ELR (cell line): Measurements from ENCODE around the gene TRIP10.

Experiments
- DNase-seq: peaks from one replicate; pipeline ENCODE4 v3.0.0-alpha.2; 2015; ENCODE audit warnings: low read depth

The TRIP10 gene

DNA sequence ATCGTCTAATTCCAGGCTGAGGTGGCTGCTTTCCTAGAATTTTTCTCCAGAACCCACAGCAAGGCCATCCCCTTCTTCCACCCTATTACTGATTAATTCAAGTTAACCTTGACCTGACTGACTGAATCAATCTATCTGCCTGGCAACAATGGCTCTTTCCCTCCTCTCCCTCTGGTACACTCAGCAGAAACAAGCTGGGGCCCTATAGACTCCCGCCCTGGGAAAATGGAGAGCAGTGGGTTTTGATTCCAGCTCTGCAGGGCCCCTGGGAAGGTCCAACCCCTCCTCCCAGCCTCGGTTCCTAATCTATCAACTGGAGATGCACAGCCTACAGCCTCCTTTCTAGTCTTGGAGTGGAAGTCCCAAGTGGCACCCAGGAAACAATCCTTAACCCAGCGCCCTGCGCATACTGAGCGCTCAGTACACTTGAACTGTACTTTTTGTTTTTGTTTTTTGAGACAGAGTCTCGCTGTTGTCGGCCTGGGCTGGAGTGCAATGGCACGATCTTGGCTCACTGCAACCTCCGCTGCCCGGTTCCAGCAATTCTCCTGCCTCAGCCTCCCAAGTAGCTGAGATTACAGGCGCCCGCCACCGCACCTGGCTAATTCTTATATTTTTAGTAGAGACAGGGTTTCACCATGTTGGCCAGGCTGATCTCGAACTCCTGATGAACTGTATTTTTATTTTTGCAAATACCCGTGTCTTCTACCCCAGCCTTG is 13.8 kb upstream of the TRIP10 start:
- no peak for DNase-seq

GRCh38 chr19:6728346-6728745 is 11.1 kb upstream of the TRIP10 start:
- DNase-seq, result no peak

DNA sequence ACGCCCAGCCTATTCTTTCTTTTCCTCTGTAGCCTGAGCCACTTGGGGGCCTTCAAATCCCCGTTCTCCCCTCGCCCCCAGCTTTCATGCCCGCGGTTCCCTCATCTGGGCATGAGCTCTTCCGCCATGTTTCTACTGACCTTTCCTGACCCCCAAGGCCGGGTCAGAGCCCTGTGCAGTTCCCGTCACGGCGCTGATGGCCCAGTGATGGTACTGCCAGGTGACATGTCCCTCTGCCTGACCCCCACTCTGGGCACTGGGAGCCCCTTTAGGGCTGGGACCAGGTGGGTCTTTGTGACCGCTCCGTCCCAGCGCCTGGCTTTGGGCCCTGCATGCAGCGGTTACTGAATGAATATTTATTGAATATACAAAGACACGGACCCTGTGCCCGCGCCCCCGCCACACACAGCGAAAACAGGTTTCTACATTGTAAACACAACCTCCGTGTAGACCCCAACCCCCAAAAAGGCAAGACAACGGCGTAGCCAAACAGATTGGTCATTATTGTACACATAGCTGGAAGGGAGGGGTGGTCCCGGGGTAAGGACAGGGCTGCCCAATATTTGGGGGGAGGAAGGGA is 9.8 kb upstream of the TRIP10 start:
- DNase-seq, result no peak

GRCh38 chr19:6730153-6730804 is 9.2 kb upstream of the TRIP10 start:
- peak; percentile 36 for DNase-seq

DNA sequence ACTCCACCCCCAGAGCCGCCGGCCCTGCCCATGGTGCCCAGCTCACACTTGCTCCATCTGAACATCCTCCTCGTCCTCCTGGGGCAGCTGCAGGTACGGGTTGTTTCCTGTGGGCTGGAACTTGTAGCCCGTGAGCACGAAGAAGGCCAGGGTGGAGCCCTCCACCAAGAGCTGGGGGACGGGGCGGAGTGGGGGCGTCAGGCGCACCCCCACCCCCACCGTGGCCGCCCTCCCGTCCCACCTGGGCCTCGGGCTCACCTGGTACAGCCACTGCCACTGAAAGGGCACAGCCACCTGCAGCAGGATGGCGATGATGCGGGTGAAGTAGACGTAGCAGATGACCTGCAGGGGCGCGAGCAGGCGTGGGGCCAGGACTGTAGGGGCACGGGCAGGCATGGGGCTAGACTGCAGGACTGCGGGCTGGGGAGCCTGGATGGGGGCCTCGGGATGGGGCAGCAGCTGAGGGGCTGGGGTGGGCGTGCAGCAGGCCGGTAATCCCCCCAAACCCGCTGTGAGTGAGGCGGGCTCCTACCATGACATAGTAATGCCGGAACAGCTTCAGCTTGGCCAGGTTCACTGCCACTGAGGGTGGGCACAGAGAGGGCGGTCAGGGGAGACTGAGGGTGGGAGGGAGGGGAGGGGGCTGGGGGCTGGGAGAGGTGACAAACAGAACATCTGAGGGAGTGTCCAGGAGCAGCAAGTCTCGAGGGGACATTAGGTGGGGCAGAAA is 8.4 kb upstream of the TRIP10 start:
- no peak for DNase-seq

DNA sequence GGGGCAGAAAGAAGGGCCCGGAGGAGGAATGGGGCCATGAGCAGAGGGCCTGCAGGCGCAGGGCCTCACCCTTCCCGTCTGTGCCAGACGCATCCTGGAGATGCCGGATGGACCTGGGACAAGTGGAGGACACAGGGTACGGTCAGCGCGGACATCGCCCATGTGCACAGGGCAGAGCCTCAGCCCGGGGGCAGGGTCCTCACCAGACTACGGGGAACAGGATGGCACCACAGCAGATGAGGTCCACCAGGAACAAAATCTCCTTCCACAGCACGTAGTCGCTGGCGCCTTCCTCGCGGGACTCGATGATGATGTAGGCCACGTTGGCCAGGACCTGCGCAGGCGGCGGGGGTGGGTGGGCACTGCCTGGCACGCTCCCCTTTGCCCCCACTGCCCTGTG is 7.7 kb upstream of the TRIP10 start:
- DNase-seq, result no peak

DNA sequence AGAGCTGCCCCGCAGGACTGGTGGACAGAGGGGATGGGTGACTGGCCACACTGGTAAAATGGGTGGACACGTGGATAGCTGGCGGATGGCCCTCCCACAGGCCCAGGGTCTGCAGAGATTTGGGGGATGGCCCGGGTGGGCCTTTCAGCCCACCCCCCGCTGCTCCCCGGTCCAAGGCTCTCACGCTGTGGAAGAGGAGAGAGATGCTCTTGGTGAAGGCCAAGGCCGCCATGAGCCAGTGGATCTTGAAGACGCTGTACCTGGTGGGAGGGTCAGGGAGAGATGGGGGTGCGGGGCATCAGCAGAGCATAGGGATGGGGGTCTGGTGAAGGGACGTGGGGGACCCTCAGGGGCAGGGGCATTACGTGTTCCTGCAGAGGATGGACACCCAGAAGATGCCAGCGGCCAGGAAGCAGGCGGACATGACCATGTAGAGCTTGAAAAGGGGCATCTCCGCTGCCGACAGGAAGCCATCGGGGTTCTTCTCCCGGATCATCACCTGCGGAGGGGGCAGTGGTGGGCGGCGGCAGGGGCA is 6.6 kb upstream of the TRIP10 start:
- no peak for DNase-seq

DNA sequence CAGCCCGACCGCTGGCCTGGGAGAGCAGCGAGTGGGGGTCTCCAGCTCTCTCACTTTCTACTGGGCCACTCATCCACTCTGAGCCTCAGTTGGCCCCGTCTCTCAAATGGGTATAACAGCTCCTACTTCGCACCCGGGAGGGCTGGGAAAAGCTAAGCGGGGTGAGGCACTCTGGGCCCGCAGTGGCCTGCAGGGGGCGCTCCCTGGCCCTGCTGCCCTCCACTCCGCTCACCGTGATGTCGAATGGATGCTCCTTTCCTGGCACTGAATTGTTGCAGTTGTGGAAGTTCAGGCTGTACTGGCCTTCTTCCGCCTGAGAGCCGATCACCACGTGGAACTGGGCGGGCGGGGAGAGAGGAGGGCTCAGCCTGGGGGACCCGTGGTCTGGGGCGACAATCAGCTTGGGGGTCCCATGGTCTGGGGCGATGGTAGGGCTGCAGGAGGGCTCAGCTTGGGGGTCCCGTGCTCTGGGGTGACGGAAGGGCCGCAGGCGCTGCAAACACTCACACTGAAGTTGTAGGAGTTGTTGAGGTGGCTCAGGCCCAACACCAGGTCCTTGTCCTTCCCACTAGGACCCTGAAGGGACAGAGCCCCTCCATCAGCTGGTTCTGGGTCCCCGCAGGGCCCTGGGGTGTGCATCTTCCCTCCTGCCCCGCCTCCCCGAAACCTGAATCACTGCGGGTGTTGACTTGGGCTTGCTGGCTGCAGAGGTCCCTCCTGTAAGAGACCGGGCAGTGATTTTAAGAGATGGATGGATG is 6.0 kb upstream of the TRIP10 start:
- no peak for DNase-seq

DNA sequence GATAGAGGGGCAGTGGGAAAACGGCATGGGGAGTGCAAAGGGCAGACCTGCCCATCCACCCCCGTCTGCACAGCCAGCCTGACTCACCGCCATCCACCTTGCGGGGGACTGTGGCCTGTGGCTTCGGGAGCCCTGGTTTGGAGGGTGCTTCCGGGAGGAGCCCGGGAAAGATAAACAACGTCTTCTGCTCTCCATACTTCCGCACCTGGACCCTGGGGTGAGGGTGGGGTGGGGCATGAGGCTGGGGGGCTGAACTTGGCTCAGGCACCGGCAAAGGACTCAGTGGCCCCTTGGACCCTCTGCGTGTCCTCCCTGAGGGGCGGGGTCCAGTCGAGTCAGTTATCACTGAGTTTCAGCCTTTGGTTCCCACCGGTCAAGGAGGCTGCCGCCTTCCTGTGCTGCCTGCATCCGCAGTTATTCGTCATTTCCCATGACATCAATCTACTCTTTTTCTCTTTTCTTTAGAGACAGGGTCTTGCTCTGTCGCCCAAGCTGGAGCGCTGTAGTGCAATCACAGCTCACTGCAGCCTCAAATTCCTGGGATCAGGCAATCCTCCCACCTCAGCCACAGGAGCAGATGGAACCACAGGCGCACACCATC is 5.3 kb upstream of the TRIP10 start:
- DNase-seq, result no peak

GRCh38 chr19:6735181-6735911 is 4.1 kb upstream of the TRIP10 start:
- peak; percentile 28 for DNase-seq

DNA sequence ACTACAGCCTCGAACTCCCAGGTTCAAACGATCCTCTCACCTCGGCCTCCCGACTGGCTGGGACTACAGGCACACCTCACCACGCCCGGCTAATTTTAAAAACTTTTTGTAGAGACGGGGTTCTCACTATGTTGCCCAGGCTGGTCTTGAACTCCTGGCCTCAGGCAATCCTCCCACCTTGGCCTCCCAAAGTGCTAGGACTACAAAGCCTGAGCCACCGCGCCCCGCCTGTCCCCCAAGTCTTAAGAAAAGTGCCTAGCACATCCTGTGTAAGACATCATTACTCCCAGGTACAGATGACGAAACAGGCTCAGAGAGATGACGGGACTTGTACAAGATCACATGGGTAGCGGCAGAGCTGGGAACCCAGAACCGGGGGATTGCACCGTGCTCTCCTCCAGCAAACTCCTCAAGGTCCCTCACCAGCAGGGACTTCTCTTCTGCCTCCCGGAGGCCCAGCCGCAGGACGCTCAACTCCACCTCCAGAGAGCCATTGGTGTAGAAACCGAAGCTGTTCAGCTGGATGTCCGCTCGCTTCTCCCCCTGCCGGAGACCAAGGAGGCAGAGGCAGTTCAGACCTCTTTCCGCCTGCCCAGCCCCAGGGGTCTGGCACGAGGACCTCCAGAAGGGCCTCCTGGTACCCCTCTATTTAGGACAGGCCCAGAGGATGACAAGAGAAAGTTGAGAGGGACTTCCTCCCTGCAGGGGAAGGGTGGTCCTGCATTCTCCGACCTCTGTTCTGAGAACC is 3.1 kb upstream of the TRIP10 start:
- peak; percentile 91 for DNase-seq

GRCh38 chr19:6736917-6737283 is 2.6 kb upstream of the TRIP10 start:
- no peak for DNase-seq

GRCh38 chr19:6737284-6737872 is 2.1 kb upstream of the TRIP10 start, which contains the start of gene GPR108:
GPR108 (minus strand) TSS chr19:6737580; CDS start chr19:6737576, 4 bp downstream.
- peak; percentile 100 for DNase-seq

DNA sequence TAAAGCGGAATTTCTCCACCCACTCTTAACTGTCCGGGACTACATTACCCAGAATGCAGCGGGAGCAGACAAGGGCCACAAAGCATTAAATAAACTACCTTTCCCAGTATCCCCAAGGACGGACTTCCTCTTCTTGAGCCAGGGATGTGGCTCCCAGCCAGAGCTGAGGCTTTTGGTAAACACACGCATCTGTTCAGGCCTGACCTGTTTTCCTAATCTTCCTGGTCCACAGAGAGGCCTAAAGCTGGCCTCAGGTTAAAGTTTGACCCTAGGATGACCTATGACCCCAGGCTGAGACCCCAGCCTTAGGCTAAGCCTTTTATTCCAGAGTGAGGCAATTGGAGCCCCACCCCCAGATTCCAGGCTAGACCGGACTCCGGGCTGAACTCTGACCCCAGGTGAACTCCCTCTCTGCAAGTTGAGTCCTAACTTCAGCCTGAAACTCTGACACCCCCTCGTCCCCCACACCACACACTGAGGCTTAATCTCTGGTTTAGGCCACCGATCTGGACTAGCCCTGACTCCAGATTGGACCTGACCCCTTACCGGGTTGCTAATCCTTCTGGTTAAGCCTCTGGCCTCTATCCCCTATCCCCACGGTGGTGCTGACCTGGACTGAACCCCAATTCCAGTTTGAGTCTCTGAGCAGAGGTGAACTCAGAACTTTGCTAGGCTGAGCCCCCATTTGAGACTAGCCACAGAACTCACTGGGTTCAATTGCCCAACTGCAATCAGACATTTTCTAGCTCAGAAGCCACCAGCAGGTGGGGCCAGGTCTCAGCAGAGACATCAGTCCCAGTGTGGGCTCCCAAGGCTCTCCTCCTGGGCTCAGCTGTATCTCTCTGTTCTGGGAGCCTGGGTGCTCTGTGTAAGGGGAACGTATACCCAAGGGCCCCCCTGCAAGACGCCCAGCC is 1.4 kb upstream of the TRIP10 start:
- DNase-seq, result peak; percentile 88

DNA sequence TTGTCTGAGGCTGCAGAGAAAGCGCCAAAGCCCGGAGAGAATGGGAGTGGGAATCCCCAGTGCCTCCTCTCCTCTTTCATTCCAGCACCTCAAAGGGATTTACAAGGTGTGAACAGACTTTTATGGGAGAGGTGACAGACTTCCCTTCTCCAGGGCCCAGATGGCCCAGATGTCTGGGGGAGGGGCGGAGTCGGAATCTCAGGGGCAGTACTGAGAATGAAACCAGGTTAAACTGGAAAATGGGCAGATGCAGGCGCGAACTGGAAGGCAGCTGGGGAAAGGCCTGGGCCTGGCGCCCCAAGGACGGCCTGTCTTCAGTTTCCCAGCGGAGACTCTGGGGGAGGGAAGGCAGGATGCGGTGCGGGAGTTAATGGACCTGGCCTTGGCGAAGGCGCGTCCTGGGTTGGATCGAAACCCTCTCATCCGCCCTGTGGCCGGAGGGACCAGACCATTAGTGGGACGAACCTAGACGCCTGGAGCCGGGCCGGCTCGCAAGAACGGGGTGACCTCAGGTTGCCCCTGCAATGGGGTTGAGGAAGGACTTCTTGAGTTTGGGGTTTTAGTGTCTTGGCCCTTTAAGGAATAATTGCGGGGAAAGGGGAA is 592 bp upstream of the TRIP10 start:
- DNase-seq, result peak; percentile 51

DNA sequence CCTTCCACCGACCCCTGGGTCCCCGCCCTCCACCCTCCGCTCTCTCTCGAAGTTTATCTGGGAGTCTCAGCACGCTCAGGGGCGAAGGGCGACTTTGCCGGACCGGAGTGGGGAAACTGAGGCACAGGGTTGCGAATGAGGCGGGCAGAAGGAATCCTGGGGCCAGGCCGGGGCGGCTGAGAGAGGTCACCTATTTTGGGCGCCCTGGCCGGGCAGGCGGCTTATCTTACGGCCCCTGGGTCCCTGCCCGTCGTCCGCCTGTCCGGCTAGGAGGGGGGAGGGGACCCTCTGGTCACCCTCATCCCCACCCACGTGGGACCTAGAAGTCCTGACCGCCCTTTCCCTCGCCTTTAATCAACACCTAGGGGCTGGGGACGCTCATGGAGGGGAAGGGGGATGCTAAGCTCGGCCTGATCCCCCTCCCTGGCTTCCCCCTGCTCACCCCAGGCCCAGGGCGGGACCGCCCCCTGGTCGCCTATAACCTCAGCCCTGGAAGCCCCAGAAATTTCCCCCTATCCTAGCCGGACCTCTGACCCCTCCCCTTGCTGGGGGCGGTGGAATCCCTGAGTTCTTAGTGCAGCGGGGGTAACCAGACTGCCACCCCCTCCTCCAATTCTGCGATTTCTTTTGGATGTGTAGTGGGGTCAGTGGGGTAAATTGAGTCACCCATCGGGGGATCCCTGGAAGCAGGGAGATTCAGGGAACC is 556 bp downstream of the TRIP10 start:
- DNase-seq, result peak; percentile 53

- DNase-seq, result peak; percentile 75
These were observed 1.3 kb downstream of the TRIP10 start for GRCh38 chr19:6740589-6741343.
